Stromal cell of bone marrow (primary cell): Measurements from ENCODE around the gene TCAP.

ENCODE experiments used
- DNase-seq: peaks from one replicate; pipeline ENCODE4 v3.0.0-alpha.2; 2012; ENCODE audit warnings: low read depth

The TCAP gene

GRCh38 chr17:39651923-39652586, 13.1 kb upstream of the TCAP start:
- no peak for DNase-seq

GRCh38 chr17:39652587-39653315, 12.4 kb upstream of the TCAP start:
- DNase-seq, result no peak

DNA sequence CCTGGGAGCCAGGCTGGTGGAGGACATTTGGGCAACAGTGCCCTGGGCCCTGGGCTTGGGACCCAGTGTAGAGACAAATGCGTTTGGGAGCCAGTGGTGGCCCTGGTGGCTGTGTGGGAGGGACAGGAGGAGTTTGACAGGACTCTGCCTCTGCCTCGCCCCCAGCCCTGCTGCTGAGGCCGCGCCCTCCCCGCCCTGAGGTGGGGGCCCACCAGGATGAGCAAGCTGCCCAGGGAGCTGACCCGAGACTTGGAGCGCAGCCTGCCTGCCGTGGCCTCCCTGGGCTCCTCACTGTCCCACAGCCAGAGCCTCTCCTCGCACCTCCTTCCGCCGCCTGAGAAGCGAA, 11.9 kb upstream of the TCAP start:
- DNase-seq, result no peak

DNA sequence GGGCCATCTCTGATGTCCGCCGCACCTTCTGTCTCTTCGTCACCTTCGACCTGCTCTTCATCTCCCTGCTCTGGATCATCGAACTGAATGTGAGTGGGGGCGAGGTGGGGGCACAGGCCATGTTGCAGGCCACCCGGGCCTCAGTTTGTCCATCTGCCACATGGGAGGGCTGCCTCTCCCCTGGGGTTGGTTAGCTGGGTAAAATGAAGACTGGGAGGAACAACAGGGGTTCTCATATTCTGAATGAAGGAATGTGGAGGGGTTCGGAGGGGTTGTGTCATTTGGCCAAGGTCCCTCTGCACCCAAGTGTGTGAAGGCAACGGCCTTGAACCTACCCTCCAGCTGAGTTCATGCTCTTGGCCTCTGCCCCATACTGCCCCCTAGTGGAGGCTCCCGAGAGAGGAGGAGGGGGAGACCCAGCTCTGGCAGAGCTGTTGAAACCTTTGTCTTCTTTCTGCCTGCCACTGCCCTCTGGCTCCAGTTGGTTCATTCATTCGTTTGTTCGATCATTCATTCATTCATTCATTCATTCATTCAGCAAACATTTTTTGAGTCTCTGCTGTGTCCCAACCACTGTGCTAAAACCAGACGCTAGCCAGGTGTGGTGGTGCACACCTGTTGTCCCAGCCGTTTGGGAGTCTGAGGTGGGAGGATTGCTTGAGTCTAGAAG, 11.4 kb upstream of the TCAP start:
- DNase-seq, result no peak

DNA sequence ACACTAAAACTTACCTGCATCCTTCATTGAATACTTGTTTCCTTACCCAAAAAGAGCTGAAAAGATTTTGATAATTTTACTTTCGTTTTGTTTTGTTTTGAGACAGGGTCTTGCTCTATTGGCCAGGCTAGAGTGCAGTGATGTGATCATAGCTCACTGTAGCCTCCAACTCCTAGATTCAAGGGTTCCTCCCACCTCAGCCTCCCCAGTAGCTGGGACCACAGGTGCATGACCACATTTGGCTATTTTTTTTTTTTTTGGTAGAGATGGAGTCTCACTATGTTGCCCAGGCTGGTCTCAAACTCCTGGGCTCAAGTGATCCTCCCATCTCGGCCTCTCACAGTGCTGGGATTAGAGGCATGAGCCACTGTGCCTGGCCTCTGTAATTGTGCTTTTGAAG, 10.0 kb upstream of the TCAP start:
- no peak for DNase-seq

- no peak for DNase-seq
These were observed 6.8 kb upstream of the TCAP start for GRCh38 chr17:39658346-39658745.

GRCh38 chr17:39658760-39659159, 6.4 kb upstream of the TCAP start:
- DNase-seq, result no peak

DNA sequence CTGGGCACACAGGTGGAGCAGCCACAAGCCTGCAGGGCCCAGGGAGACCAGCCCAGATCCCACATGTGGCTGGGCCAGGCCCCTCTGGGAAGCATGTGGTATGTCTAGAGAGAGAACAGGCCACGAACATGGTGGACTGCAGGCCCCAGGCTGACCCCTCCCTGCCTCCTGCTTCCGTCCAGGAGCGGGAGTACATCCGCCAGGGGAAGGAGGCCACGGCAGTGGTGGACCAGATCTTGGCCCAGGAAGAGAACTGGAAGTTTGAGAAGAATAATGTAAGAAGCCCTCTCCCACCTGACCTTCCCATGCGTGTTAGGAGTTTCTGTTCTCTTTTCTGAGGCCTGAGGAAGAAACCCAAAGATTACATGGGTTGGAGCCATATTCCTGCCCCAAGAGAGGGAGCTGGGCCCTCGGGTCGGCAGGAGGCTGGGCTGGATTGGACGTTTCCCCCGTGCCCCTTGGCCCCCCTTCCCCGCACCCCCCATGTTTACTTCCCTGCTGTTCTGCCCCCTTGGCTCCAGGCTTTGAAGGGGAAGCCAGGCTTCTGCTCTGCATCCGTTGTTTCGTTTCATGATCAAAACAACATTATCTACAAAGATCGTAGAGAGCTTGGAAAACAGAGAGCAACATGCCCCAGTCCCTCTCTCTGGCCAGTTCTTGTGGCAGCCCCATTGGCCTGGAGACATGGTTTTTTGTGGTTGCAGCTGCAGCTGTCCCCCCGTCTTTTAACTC, 5.7 kb upstream of the TCAP start:
- DNase-seq, result no peak

GRCh38 chr17:39660011-39660360, 5.2 kb upstream of the TCAP start:
- no peak for DNase-seq

- DNase-seq, result no peak
These were observed 4.5 kb upstream of the TCAP start for GRCh38 chr17:39660397-39661385.

GRCh38 chr17:39661744-39662541, 3.2 kb upstream of the TCAP start:
- DNase-seq, result no peak

DNA sequence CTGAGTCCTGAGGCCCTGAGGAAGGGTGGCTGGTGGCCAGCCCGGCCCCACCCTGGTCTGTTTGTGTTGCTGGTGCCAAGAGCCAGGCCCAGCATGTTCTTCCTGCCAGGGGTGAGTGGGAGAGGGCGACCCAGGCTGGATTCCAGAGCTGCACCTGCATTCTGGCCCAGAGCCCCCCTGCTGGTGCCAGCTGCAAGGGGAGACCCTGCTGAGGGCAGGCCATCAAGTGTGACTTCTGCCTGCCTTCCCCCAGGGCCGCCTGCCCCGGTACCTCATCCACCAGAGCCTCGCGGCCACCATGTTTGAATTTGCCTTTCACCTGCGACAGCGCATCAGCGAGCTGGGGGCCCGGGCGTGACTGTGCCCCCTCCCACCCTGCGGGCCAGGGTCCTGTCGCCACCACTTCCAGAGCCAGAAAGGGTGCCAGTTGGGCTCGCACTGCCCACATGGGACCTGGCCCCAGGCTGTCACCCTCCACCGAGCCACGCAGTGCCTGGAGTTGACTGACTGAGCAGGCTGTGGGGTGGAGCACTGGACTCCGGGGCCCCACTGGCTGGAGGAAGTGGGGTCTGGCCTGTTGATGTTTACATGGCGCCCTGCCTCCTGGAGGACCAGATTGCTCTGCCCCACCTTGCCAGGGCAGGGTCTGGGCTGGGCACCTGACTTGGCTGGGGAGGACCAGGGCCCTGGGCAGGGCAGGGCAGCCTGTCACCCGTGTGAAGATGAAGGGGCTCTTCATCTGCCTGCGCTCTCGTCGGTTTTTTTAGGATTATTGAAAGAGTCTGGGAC, 2.4 kb upstream of the TCAP start:
- DNase-seq, result no peak

GRCh38 chr17:39663340-39663687, 1.8 kb upstream of the TCAP start:
- no peak for DNase-seq

DNA sequence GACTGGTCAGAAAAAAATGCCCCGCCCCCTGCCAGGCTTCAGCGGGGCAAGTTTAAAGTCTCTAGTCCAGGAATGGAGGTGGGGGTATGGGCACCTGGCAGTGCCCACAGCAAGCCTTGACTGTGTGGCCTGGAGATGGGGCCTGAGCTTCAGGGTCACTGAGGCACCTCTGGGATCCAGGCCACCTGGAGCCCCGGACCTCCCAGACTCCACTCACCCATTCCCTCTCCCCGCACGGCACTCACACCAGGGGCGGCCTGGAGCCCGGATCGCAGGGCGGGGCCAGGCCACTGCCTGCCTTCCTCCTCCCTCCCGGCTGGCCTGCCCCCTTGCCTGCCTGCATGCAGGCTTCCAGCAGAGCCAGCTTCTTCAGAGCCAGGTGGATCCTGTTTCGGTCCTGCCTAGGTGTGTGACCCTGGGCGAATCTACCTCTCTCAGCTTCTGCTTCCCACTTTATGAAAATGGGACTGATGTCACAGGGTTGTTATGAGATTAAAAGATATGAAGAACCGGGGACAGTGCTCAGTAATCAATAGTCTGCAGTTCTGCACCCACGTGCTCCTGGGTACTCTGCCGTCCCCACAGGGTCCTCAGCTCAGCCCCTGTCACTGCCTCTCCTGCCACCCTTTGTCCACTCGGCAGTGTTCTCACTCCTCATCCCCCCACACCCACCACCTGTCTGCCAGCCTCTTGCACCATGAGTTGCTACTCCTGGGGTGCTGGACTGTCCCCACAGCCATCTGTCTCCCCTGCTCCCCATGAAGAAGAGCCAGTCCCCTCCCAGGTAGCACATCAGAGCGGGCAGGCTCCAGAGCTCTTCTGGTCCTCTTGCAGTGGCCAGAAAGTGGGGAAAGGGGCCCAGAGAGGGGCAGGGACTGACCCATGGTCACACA, 1.2 kb upstream of the TCAP start:
- DNase-seq, result no peak

GRCh38 chr17:39665642-39666224, 584 bp downstream of the TCAP start:
- no peak for DNase-seq

DNA sequence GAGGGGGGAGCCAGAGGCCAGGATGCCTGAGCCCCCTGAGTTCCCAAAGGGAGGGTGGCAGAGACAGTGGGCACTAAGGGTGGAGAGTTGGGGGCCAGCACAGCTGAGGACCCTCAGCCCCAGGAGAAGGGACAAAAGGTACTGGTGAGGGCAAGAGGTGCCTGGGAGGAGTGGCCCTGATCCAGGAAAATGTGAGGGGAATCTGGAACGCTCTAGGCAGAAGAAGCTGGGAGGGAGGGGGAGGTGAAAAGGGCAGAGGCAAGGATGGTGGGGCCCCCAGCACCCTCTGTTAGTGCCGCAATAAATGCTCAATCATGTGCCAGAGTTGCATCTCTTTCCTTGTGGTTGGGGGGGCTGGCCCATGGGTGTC, 1.1 kb downstream of the TCAP start:
- no peak for DNase-seq

GRCh38 chr17:39666601-39667261, 1.6 kb downstream of the TCAP start:
- DNase-seq, result no peak

DNA sequence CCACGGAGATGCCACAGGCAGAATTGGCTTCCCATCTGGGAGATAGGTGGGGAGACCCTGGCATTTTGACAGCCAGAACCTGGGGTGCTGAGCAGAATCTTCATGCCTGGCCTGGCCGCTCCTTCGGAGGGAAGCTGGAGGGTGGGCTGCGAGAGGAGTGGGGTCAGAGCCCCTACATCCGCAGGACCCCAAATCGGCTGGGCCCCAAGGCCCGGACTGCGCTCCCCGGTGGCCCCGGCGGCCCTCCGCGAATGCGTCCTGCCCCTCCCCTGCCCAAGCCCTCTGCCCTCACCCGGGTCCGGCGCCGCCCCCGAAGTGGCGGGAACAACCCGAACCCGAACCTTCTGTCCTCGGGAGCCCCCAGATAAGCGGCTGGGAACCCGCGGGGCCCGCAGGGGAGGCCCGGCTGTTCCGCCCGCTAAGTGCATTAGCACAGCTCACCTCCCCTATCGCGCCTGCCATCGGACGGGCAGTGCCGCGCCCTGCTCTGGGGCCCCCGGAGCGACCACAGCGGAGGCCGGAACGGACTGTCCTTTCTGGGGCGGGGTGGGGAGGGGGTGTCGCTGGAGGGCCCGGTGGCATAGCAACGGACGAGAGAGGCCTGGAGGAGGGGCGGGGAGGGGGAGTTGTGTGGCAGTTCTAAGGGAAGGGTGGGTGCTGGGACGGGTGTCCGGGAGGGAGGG, 2.3 kb downstream of the TCAP start:
- no peak for DNase-seq
